ENCODE measurements around the gene GCGR. TPM values are rescaled to one million over a fixed set of nuclear protein-coding genes. Genes with fewer than 3 reads are reported as not detected.
A peak's percentile ranks its signal among the peaks of the same experiment; 100 is the strongest.

Gene GCGR
- total and polyA plus RNA-seq, 2 of the 13 experiments (the other 11 are each of a cell fraction or from before 2014, with no cell fraction given): 0.04 to 0.13 TPM

GRCh38 chr17:81829858-81830257 lies 25.9 kb downstream of the GCGR start:
- FAIRE-seq: no peak
- intact Hi-C loops (cut with micrococcal nuclease; ENCODE audit: unreplicated experiment) (no loop called here), in situ Hi-C loops (cut with HindIII; ENCODE audit: extremely low pct_ligation_motif_present, low pct_unique_long_range_greater_than_20kb) (no loop called here)
- Histone ChIP-seq H3K4me1 (ENCODE audit: insufficient read depth, low read length) (peaks cover 46% of the 10 kb centered on the region), H3K4me3 (replicated peaks in 1 of 3; ENCODE audit: insufficient read depth in 1 of 3, low read depth in 2 of 3, low read length in 3 of 3) (no peak overlapping the region), H3K27ac (ENCODE audit: extremely low read length, insufficient read depth, low read length) (no peak overlapping the region), H3K36me3 (replicated peaks in 1 of 2; ENCODE audit: control insufficient read depth in 1 of 2, insufficient read depth in 2 of 2, low read length in 2 of 2) (no peaks in the 10 kb centered on the region), H3K9ac (ENCODE audit: insufficient read depth, low read depth, low read length) (no peak overlapping the region), H3K27me3 (ENCODE audit: control insufficient read depth in 1 of 2, insufficient read depth in 2 of 2, low read length in 2 of 2) (no peaks in the 10 kb centered on the region; a peak in 2 of 5 replicates), H3K9me3 (ENCODE audit: low read length) (no peaks in the 10 kb centered on the region), H3K4me2 (ENCODE audit: low read depth, low read length) (no peak overlapping the region), H2AFZ (ENCODE audit: low read length) (no peak overlapping the region), H3K79me2 (ENCODE audit: insufficient read depth, low read length) (peaks cover 19% of the 10 kb centered on the region), H4K20me1 (ENCODE audit: insufficient read depth, low read length) (no peaks in the 10 kb centered on the region; the same call in 1 of the 2 replicates)
- ChIA-PET CTCF (ENCODE audit: low intra/inter-chr PET ratio, low total read pairs) (no interaction called here), POLR2A (no interaction called here)
- ATAC-seq: no peak
- 100% methylated on average over 6 of the region's 6 CpGs for WGBS (ENCODE audit: low lambda C conversion rate)
- BruUV-seq (replicated peaks): no TSS peak
- DNase-seq (ENCODE audit: low spot score): no peak
- TF ChIP-seq SMC3 (IDR thresholded peaks at IDR 0.05; ENCODE audit: low read length) (no peak), CC2D1A (CRISPR knock-in tag; IDR thresholded peaks at IDR 0.05) (no peak), PAWR (CRISPR knock-in tag; IDR thresholded peaks at IDR 0.05; ENCODE audit: borderline replicate concordance) (no peak), PTBP1 (IDR thresholded peaks at IDR 0.05; ENCODE audit: low read depth, low read length, poor library complexity, severe bottlenecking) (no peak), ZMYM4 (CRISPR knock-in tag; IDR thresholded peaks at IDR 0.05) (no peak)

- Histone ChIP-seq H4K20me1 (ENCODE audit: insufficient read depth, low read length) (no peaks in the 10 kb centered on the region), H3K9me3 (ENCODE audit: low read length) (no peaks in the 10 kb centered on the region), H3K4me1 (ENCODE audit: insufficient read depth, low read length) (peaks cover 55% of the 10 kb centered on the region), H3K4me2 (ENCODE audit: low read depth, low read length) (peak overlapping the region; percentile 98), H2AFZ (ENCODE audit: low read length) (no peak overlapping the region), H3K9ac (ENCODE audit: insufficient read depth, low read depth, low read length) (peak overlapping the region; percentile 76), H3K36me3 (replicated peaks in 1 of 2; ENCODE audit: control insufficient read depth in 1 of 2, insufficient read depth in 2 of 2, low read length in 2 of 2) (no peaks in the 10 kb centered on the region), H3K27ac (ENCODE audit: extremely low read length, insufficient read depth, low read length) (no peak overlapping the region), H3K79me2 (ENCODE audit: insufficient read depth, low read length) (peaks cover 19% of the 10 kb centered on the region), H3K27me3 (ENCODE audit: control insufficient read depth in 1 of 2, insufficient read depth in 2 of 2, low read length in 2 of 2) (no peaks in the 10 kb centered on the region; a peak in 1 of 5 replicates), H3K4me3 (replicated peaks in 1 of 3; ENCODE audit: insufficient read depth in 1 of 3, low read depth in 2 of 3, low read length in 3 of 3) (peak overlapping the region in 2 of 3 experiments; percentile 84 to 86; a peak in 5 of 6 replicates)
- in situ Hi-C loops (cut with HindIII; ENCODE audit: extremely low pct_ligation_motif_present, low pct_unique_long_range_greater_than_20kb) (no loop called here), intact Hi-C loops (cut with micrococcal nuclease; ENCODE audit: unreplicated experiment) (no loop called here)
- ChIA-PET POLR2A (interaction anchor here (0.7 to 3.0 kb wide), 4 partner anchors 10 to 18 kb away, joined by 3 to 52 read pairs (median 6); no protein-coding TSS in a partner anchor), CTCF (ENCODE audit: low intra/inter-chr PET ratio, low total read pairs) (no interaction called here)
- WGBS (ENCODE audit: low lambda C conversion rate): 79% methylated on average over 6 of the region's 7 CpGs
- no peak for FAIRE-seq
- no TSS peak for BruUV-seq (replicated peaks)
- DNase-seq (ENCODE audit: low spot score): no peak
- no peak for ATAC-seq
- 0 out of 2 replicates have a peak, but pooled peaks have one; percentile 13 for TF ChIP-seq ZNF280B (CRISPR knock-in tag; IDR thresholded peaks at IDR 0.05; ENCODE audit: borderline replicate concordance)
- 0 out of 2 replicates have a peak, but pooled peaks have one; percentile 27 for TF ChIP-seq RBFOX2 (IDR thresholded peaks at IDR 0.05; ENCODE audit: low read depth, low read length)
- no peak for TF ChIP-seq REXO4 (CRISPR knock-in tag; IDR thresholded peaks at IDR 0.05; ENCODE audit: borderline replicate concordance)
- no peak for TF ChIP-seq ZNF335 (CRISPR knock-in tag; IDR thresholded peaks at IDR 0.05)
- TF ChIP-seq ZNF768 (CRISPR knock-in tag; IDR thresholded peaks at IDR 0.05): 0 out of 2 replicates have a peak, but pooled peaks have one; percentile 28
- no peak for TF ChIP-seq EP300 (IDR thresholded peaks at IDR 0.05; ENCODE audit: low read depth in 2 of 2, low read length in 2 of 2)
- TF ChIP-seq EP300 (CRISPR knock-in tag; IDR thresholded peaks at IDR 0.05; ENCODE audit: borderline replicate concordance): 0 out of 2 replicates have a peak, but pooled peaks have one; percentile 7
- TF ChIP-seq ZBED4 (CRISPR knock-in tag; IDR thresholded peaks at IDR 0.05; ENCODE audit: borderline replicate concordance): no peak
Measured at GRCh38 chr17:81831563-81831956, 27.6 kb downstream of the GCGR start.

Measured in HepG2 (cell line).